Osteocyte (in vitro differentiated cells): ENCODE measurements around the gene GALNS. TPM values are rescaled to one million over a fixed set of nuclear protein-coding genes. Genes with fewer than 3 reads are reported as not detected.

ENCODE experiments used
- DNase-seq: peaks from one replicate; pipeline ENCODE4 v3.0.0; 2021; ENCODE audit warnings: mixed read lengths; ENCODE audit not compliant: unreplicated experiment; ENCODE audit errors: extremely low spot score
- H3K27ac Mint-ChIP-seq: one replicate; pipeline ENCODE4 v1.8.0; 2021; ENCODE audit warnings: mild to moderate bottlenecking, mixed read lengths; ENCODE audit not compliant: unreplicated experiment
- H3K27me3 Mint-ChIP-seq: one replicate; pipeline ENCODE4 v1.8.0; 2021; ENCODE audit warnings: mixed read lengths; ENCODE audit not compliant: unreplicated experiment
- H3K36me3 Mint-ChIP-seq: one replicate; pipeline ENCODE4 v1.8.0; 2021; ENCODE audit warnings: mixed read lengths; ENCODE audit not compliant: unreplicated experiment
- H3K4me1 Mint-ChIP-seq: one replicate; pipeline ENCODE4 v1.8.0; 2021; ENCODE audit warnings: mixed read lengths; ENCODE audit not compliant: unreplicated experiment
- H3K4me3 Mint-ChIP-seq: one replicate; pipeline ENCODE4 v1.8.0; 2021; ENCODE audit warnings: mild to moderate bottlenecking, moderate library complexity, mixed read lengths; ENCODE audit not compliant: unreplicated experiment
- H3K9me3 Mint-ChIP-seq: one replicate; pipeline ENCODE4 v1.8.0; 2021; ENCODE audit warnings: mixed read lengths; ENCODE audit not compliant: unreplicated experiment
- CTCF ChIP-seq: fragments of 200-600 bp; sonication (generic); IDR thresholded peaks from 2 replicates; pipeline ENCODE4 v1.5.0; 2021; ENCODE audit warnings: antibody characterized with exemption, mild to moderate bottlenecking, moderate library complexity
- total RNA-seq: library from RNA; stranded (reverse); gene quantifications from 2 replicates; pipeline ENCODE4 v1.2.1, GENCODE V29; 2021

Gene GALNS
- total RNA-seq, 1 donor from 2014 or later: 47.0 TPM

GRCh38 chr16:88881675-88882357, 25.1 kb upstream of the GALNS start:
- H3K27me3 Mint-ChIP-seq: peaks cover 10% of the 10 kb centered on the region
- H3K27ac Mint-ChIP-seq: no peak overlapping the region
- DNase-seq: no peak
- H3K4me1 Mint-ChIP-seq: no peaks in the 10 kb centered on the region
- TF ChIP-seq CTCF: no peak
- H3K9me3 Mint-ChIP-seq: no peaks in the 10 kb centered on the region
- H3K4me3 Mint-ChIP-seq: no peak overlapping the region
- no peaks in the 10 kb centered on the region for H3K36me3 Mint-ChIP-seq

GRCh38 chr16:88881007-88881615, 24.4 kb upstream of the GALNS start:
- Mint-ChIP-seq H3K4me1 (no peaks in the 10 kb centered on the region), H3K4me3 (no peak overlapping the region), H3K9me3 (no peaks in the 10 kb centered on the region), H3K27me3 (peaks cover 15% of the 10 kb centered on the region), H3K36me3 (no peaks in the 10 kb centered on the region), H3K27ac (no peak overlapping the region)
- no peak for DNase-seq
- no peak for TF ChIP-seq CTCF

GRCh38 chr16:88880226-88881006, 23.7 kb upstream of the GALNS start:
- Mint-ChIP-seq H3K27me3 (peaks cover 20% of the 10 kb centered on the region), H3K9me3 (no peaks in the 10 kb centered on the region), H3K36me3 (no peaks in the 10 kb centered on the region), H3K27ac (no peak overlapping the region), H3K4me3 (no peak overlapping the region), H3K4me1 (no peaks in the 10 kb centered on the region)
- no peak for TF ChIP-seq CTCF
- DNase-seq: no peak

GRCh38 chr16:88879788-88880055, 23.0 kb upstream of the GALNS start:
- DNase-seq: no peak
- no peak for TF ChIP-seq CTCF
- Mint-ChIP-seq H3K4me1 (no peaks in the 10 kb centered on the region), H3K9me3 (no peaks in the 10 kb centered on the region), H3K36me3 (no peaks in the 10 kb centered on the region), H3K4me3 (no peak overlapping the region), H3K27me3 (peaks cover 22% of the 10 kb centered on the region), H3K27ac (no peak overlapping the region)
